Endothelial cell of umbilical vein (primary cell): Measurements from ENCODE around the gene TACR1. TPM values are rescaled to one million over a fixed set of nuclear protein-coding genes. Genes with fewer than 3 reads are reported as not detected.

Experiments
- BruUV-seq: library from RNA; stranded (reverse); fragments of 400-500 nt; replicated peaks from 2 replicates; lab custom pipeline; 2021; lab: Mats Ljungman, UMichigan
- CTCF ChIA-PET: fragments of 300-600, 350-600 bp; sonication (Branson Sonifier 250); formaldehyde crosslinking; loops from one replicate; lab custom pipeline; 2021; ENCODE audit warnings: antibody characterized with exemption, inconsistent platforms; lab: Charles Lee
- POLR2A ChIA-PET: fragments of 300-600, 350-600 bp; sonication (Branson Sonifier 250); formaldehyde crosslinking; loops from one replicate; lab custom pipeline; 2021; ENCODE audit warnings: antibody characterized with exemption, inconsistent platforms; lab: Charles Lee
- DNase-seq: peaks from one replicate; pipeline ENCODE4 v3.0.0-alpha.2; 2011; ENCODE audit warnings: low read depth, low spot score
- FAIRE-seq: peaks from 2 replicates; lab custom pipeline; 2011; peaks lifted over from hg19 to GRCh38; lab: Jason Lieb, UNC
- H2AFZ ChIP-seq: 2 replicates; pipeline ENCODE4 v1.6.0; 2012; ENCODE audit warnings: low read depth, low read length, control low read depth, inconsistent platforms
- H3K27ac ChIP-seq: 2 replicates; pipeline ENCODE4 v1.5.1; 2011; ENCODE audit warnings: low read depth, mild to moderate bottlenecking, control low read depth, low read length, moderate library complexity; ENCODE audit not compliant: insufficient read depth
- H3K27me3 ChIP-seq, 2 experiments: 2 replicates each; pipeline versions ENCODE4 v1.6.0 to v1.6.1; 2011; ENCODE audit warnings: low read length in 2 of 2, mixed read lengths in 1 of 2; ENCODE audit not compliant: control insufficient read depth in 2 of 2, insufficient read depth in 2 of 2
- H3K36me3 ChIP-seq, 2 experiments: 2 replicates in 1 of 2; 3 replicates in 1 of 2; pipeline ENCODE4 v1.5.1; 2011; ENCODE audit warnings: low read length in 2 of 2, mild to moderate bottlenecking in 1 of 2, moderate library complexity in 1 of 2; ENCODE audit not compliant: control insufficient read depth in 2 of 2, insufficient read depth in 2 of 2; ENCODE audit errors: extremely low read depth in 1 of 2
- H3K4me1 ChIP-seq: 3 replicates; pipeline ENCODE4 v1.5.1; 2011; ENCODE audit warnings: mild to moderate bottlenecking, low read length; ENCODE audit not compliant: control insufficient read depth, insufficient read depth; ENCODE audit errors: extremely low read depth
- H3K4me2 ChIP-seq: 2 replicates; pipeline ENCODE4 v1.6.1; 2011; ENCODE audit warnings: low read length, control low read depth, mixed read lengths; ENCODE audit not compliant: insufficient read depth
- H3K4me3 ChIP-seq, 3 experiments: fragments of 200-600 bp in 1 of 3; sonication (generic), shearing (Covaris generic) in 1 of 3; replicated peaks in 1 of 3; 2 replicates each; pipeline ENCODE4 v1.5.1; 2011 to 2016; ENCODE audit warnings: control low read depth in 3 of 3, low read length in 3 of 3, mild to moderate bottlenecking in 2 of 3, inconsistent platforms in 1 of 3, low read depth in 1 of 3, moderate library complexity in 1 of 3; ENCODE audit not compliant: insufficient read depth in 1 of 3
- H3K79me2 ChIP-seq: 2 replicates; pipeline ENCODE4 v1.6.0; 2012; ENCODE audit warnings: low read length, inconsistent platforms; ENCODE audit not compliant: control insufficient read depth, insufficient read depth
- H3K9ac ChIP-seq: replicated peaks from 2 replicates; pipeline ENCODE3; 2011; ENCODE audit warnings: low read length, control low read depth; ENCODE audit not compliant: insufficient read depth; ENCODE audit errors: extremely low read depth
- H3K9me1 ChIP-seq: replicated peaks from 3 replicates; pipeline ENCODE4 v1.6.0; 2011; ENCODE audit warnings: mild to moderate bottlenecking, low read length; ENCODE audit not compliant: control insufficient read depth, insufficient read depth; ENCODE audit errors: extremely low read depth
- H3K9me3 ChIP-seq: replicated peaks from 2 replicates; pipeline ENCODE4 v1.5.1; 2012; ENCODE audit warnings: low read length, inconsistent platforms; ENCODE audit not compliant: control insufficient read depth, insufficient read depth
- H4K20me1 ChIP-seq: replicated peaks from 2 replicates; pipeline ENCODE3; 2011; ENCODE audit warnings: mild to moderate bottlenecking, low read length; ENCODE audit not compliant: control insufficient read depth, insufficient read depth; ENCODE audit errors: extremely low read depth
- EZH2 ChIP-seq: IDR thresholded peaks from 2 replicates; pipeline ENCODE4 v1.6.1; 2012; ENCODE audit warnings: borderline replicate concordance, low read depth, mild to moderate bottlenecking, moderate library complexity, low read length, inconsistent platforms; ENCODE audit not compliant: severe bottlenecking
- FOS ChIP-seq: IDR thresholded peaks from 2 replicates; pipeline ENCODE4 v1.6.1; 2011; ENCODE audit warnings: mild to moderate bottlenecking, low read length, moderate library complexity, borderline replicate concordance; ENCODE audit not compliant: insufficient read depth
- JUN ChIP-seq: IDR thresholded peaks from 2 replicates; pipeline ENCODE4 v1.6.1; 2011; ENCODE audit warnings: borderline replicate concordance, low read depth; ENCODE audit not compliant: insufficient read length, insufficient read depth
- POLR2A ChIP-seq: IDR thresholded peaks from 2 replicates; pipeline ENCODE4 v1.6.1; 2012; ENCODE audit warnings: low read depth, mild to moderate bottlenecking, control low read depth, low read length
- dilution Hi-C: fragments of 300-500 bp; cut with MboI; formaldehyde crosslinking; loops from one replicate; pipeline ENCODE4 v1.15.0; 2019; ENCODE audit warnings: low sequenced_read_pairs; ENCODE audit not compliant: extremely low pct_ligation_motif_present
- intact Hi-C: fragments of 100-400 bp; cut with micrococcal nuclease; formaldehyde crosslinking; loops from one replicate; pipeline ENCODE4 v1.10.0; 2022
- polyA plus RNA-seq, 4 experiments: library from polyadenylated mRNA; depleted of rRNA in 3 of 4; stranded (reverse) in 3 of 4; unstranded in 1 of 4; fragments of >200 nt; gene quantifications; 2 replicates each; pipeline versions ENCODE4 v1.2.1 to v1.2.3, GENCODE V29; 2011 to 2012; ENCODE audit warnings: missing spikeins in 1 of 4
- total RNA-seq: library from RNA; stranded (reverse); gene quantifications from 2 replicates; pipeline ENCODE4 v1.2.3, GENCODE V29; 2021
- TF ChIP-seq, protein P1 (sequence below): IDR thresholded peaks from 2 replicates; pipeline ENCODE4 v1.6.1; 2011; ENCODE audit not compliant: insufficient read depth, insufficient read length

TACR1 gene
- total and polyA plus RNA-seq, 2 donors (not counting 3 experiments of a cell fraction or from before 2014, with no cell fraction given) = not detected

DNA sequence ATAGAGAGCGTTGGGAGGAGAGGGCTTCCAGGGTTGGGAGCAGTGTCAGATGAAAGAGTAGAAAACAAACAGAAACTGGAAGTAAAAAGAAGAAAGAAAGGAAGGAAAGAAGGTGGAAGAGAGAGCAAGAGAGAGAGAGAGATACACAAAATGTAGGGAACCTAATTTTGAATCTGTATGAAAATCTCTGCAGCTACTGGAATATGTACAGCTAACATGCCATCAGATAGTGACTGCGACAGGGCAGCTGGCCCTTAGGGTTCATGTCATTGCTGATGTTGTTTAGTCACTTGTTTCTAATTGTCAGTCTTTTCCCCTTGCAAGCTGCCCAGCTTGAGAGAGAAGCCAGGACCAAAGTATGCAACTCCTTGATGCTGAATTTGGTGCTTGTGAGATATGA lies 155.0 kb downstream of the TACR1 start:
- Histone ChIP-seq H2AFZ (no peak overlapping the region), H3K36me3 (no peaks in the 10 kb centered on the region), H3K27ac (no peak overlapping the region), H3K27me3 (peaks cover 0 to 1% of the 10 kb centered on the region in 2 experiments), H4K20me1 (no peaks in the 10 kb centered on the region), H3K4me1 (peaks cover 6% of the 10 kb centered on the region), H3K4me3 (no peak overlapping the region), H3K9ac (no peak overlapping the region), H3K79me2 (no peaks in the 10 kb centered on the region), H3K9me3 (no peaks in the 10 kb centered on the region), H3K9me1 (no peaks in the 10 kb centered on the region), H3K4me2 (no peak overlapping the region)
- no peak for FAIRE-seq
- intact Hi-C loops (no loop called here), dilution Hi-C loops (no loop called here)
- DNase-seq = no peak
- no TSS peak for BruUV-seq
- CTCF ChIA-PET = interaction anchor here (1.0 kb wide), 1 partner anchor 20 kb away, joined by 4 read pairs; no protein-coding TSS in a partner anchor
- no peak for TF ChIP-seq JUN
- TF ChIP-seq, protein P1, sequence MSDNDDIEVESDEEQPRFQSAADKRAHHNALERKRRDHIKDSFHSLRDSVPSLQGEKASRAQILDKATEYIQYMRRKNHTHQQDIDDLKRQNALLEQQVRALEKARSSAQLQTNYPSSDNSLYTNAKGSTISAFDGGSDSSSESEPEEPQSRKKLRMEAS = no peak
- POLR2A ChIA-PET = no interaction called here

DNA sequence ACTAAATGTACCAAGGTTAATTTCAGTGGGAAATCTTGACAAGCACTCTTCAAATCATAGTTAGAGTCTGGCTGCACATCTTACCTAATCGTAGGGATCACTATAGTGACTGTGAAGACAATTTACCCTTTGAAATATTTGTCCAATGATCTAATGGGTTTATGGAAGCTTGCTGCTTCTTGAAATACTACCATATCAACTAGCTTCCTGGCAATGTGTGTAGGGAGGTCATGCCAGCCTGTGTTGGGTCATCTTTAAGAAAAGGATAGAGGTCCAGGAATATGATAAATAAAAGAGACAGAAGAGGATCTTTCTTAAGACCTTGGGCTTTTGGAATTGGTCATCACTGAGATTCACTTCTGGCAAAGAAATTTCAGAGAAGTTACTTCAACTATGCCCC lies 156.5 kb downstream of the TACR1 start:
- no peaks in the 10 kb centered on the region for H4K20me1 ChIP-seq
- ChIA-PET CTCF (no interaction called here), POLR2A (no interaction called here)
- no peak overlapping the region for H3K4me3 ChIP-seq
- peaks cover 6% of the 10 kb centered on the region for H3K4me1 ChIP-seq
- no peaks in the 10 kb centered on the region for H3K79me2 ChIP-seq
- no peaks in the 10 kb centered on the region for H3K9me3 ChIP-seq
- H3K9ac ChIP-seq = no peak overlapping the region
- H3K9me1 ChIP-seq = no peaks in the 10 kb centered on the region
- intact Hi-C loops (no loop called here), dilution Hi-C loops (no loop called here)
- FAIRE-seq (no peak), DNase-seq (no peak)
- no peak overlapping the region for H3K27ac ChIP-seq
- no peak overlapping the region for H3K4me2 ChIP-seq
- H3K36me3 ChIP-seq = no peaks in the 10 kb centered on the region
- TF ChIP-seq EZH2 (no peak), FOS (no peak), POLR2A (no peak), JUN (no peak)
- TF ChIP-seq, protein P1 = no peak
- H2AFZ ChIP-seq = no peak overlapping the region
- H3K27me3 ChIP-seq = peaks cover 0 to 1% of the 10 kb centered on the region in 2 experiments
- BruUV-seq = no TSS peak
